Glutamatergic neuron (in vitro differentiated cells): ENCODE measurements around the gene IQSEC2. TPM values are rescaled to one million over a fixed set of nuclear protein-coding genes. Genes with fewer than 3 reads are reported as not detected.

Source experiments
- DNase-seq: peaks from one replicate; pipeline ENCODE4 v3.0.0; 2022
- H3K27ac Mint-ChIP-seq: one replicate; pipeline ENCODE4 v1.8.0; 2020; ENCODE audit warnings: mild to moderate bottlenecking, mixed read lengths, inconsistent platforms; ENCODE audit not compliant: unreplicated experiment
- H3K27me3 Mint-ChIP-seq: one replicate; pipeline ENCODE4 v1.8.0; 2020; ENCODE audit warnings: mild to moderate bottlenecking, moderate library complexity, mixed read lengths, inconsistent platforms; ENCODE audit not compliant: unreplicated experiment
- H3K36me3 Mint-ChIP-seq: one replicate; pipeline ENCODE4 v1.8.0; 2020; ENCODE audit warnings: mild to moderate bottlenecking, mixed read lengths, inconsistent platforms; ENCODE audit not compliant: unreplicated experiment
- H3K4me1 Mint-ChIP-seq: one replicate; pipeline ENCODE4 v1.8.0; 2020; ENCODE audit warnings: mild to moderate bottlenecking, low read depth, mixed read lengths, inconsistent platforms; ENCODE audit not compliant: unreplicated experiment
- H3K4me3 Mint-ChIP-seq: one replicate; pipeline ENCODE4 v1.8.0; 2020; ENCODE audit warnings: mild to moderate bottlenecking, mixed read lengths, inconsistent platforms; ENCODE audit not compliant: unreplicated experiment
- H3K9me3 Mint-ChIP-seq: one replicate; pipeline ENCODE4 v1.8.0; 2020; ENCODE audit warnings: mild to moderate bottlenecking, moderate library complexity, mixed read lengths, inconsistent platforms; ENCODE audit not compliant: unreplicated experiment
- total RNA-seq: library from RNA; stranded (reverse); fragmentation: NEBNext Ultra II Directional; extraction: Animal tissue kit (Norgen Biotek cat#: 25700); gene quantifications from one replicate; pipeline ENCODE4 v1.2.1, GENCODE V29; 2021; ENCODE audit not compliant: unreplicated experiment
- TF ChIP-seq, protein P1 (sequence below): fragments of 200-600 bp; sonication (generic); IDR thresholded peaks from one replicate; pipeline ENCODE4 v1.5.0; 2021; ENCODE audit not compliant: partially characterized antibody, unreplicated experiment

Gene IQSEC2
- total RNA-seq, 1 donor from 2014 or later, result 1.6 TPM

DNA sequence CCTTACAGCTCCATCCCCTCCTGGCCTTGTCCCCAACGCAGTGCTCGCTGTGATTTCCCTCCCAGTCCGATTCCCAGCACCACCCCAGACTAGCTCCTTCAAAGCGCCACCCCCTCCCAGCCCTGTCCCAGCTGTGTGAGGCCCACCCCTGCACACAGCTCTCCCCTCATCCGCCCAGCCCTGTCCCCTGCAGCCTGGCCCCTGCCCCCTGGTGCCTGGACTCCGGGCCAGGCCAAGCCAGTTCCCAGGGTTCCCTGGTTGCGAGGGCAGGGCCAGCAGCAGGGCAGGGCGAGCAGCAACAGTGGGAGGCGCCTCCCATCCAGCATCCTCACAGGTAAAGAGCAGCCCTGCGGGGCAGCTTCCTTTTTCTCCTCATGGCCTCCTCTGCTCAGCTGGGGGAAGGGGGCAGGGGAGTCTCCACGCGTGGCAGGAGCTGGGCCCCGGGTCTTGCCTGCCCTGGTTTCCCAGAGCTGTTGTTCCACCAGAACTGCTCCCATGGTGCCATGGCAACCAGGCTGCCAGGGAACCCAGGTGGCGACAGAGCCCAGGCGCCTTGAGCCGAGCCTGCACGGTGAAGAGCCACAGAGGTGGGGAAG is 24.8 kb downstream of the IQSEC2 start:
- H3K4me3 Mint-ChIP-seq, result no peak overlapping the region
- no peaks in the 10 kb centered on the region for H3K9me3 Mint-ChIP-seq
- no peak overlapping the region for H3K27ac Mint-ChIP-seq
- TF ChIP-seq, protein P1, sequence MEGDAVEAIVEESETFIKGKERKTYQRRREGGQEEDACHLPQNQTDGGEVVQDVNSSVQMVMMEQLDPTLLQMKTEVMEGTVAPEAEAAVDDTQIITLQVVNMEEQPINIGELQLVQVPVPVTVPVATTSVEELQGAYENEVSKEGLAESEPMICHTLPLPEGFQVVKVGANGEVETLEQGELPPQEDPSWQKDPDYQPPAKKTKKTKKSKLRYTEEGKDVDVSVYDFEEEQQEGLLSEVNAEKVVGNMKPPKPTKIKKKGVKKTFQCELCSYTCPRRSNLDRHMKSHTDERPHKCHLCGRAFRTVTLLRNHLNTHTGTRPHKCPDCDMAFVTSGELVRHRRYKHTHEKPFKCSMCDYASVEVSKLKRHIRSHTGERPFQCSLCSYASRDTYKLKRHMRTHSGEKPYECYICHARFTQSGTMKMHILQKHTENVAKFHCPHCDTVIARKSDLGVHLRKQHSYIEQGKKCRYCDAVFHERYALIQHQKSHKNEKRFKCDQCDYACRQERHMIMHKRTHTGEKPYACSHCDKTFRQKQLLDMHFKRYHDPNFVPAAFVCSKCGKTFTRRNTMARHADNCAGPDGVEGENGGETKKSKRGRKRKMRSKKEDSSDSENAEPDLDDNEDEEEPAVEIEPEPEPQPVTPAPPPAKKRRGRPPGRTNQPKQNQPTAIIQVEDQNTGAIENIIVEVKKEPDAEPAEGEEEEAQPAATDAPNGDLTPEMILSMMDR, result no peak
- no peaks in the 10 kb centered on the region for H3K36me3 Mint-ChIP-seq
- H3K4me1 Mint-ChIP-seq, result no peaks in the 10 kb centered on the region
- DNase-seq, result no peak
- H3K27me3 Mint-ChIP-seq, result peaks cover 3% of the 10 kb centered on the region

DNA sequence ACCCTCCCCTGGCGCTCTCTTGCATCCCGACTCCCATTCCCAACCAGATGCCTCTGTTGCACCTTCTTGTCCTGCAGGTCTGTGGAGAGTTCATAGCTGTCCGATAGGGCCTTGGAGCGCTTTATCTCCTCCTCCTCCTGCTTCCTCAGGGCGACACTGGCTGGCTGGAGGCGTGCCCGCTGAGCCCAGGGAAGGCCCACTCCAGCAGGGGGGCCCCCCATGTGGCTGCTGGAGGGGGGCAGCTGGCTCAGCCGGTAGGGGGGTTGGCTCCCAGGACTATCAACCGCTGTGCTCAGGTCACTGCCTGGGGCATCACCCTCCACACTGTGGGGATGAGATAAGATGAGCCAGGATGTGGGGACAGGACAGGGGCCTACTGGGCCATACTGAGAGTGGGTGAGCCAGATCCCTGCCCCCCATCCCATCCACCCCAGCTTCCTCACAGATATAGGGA is 25.6 kb downstream of the IQSEC2 start:
- Mint-ChIP-seq H3K4me1 (no peaks in the 10 kb centered on the region), H3K4me3 (no peak overlapping the region), H3K27ac (no peak overlapping the region), H3K36me3 (no peaks in the 10 kb centered on the region), H3K27me3 (peaks cover 3% of the 10 kb centered on the region), H3K9me3 (peaks cover 3% of the 10 kb centered on the region)
- no peak for DNase-seq
- TF ChIP-seq, protein P1, result no peak

DNA sequence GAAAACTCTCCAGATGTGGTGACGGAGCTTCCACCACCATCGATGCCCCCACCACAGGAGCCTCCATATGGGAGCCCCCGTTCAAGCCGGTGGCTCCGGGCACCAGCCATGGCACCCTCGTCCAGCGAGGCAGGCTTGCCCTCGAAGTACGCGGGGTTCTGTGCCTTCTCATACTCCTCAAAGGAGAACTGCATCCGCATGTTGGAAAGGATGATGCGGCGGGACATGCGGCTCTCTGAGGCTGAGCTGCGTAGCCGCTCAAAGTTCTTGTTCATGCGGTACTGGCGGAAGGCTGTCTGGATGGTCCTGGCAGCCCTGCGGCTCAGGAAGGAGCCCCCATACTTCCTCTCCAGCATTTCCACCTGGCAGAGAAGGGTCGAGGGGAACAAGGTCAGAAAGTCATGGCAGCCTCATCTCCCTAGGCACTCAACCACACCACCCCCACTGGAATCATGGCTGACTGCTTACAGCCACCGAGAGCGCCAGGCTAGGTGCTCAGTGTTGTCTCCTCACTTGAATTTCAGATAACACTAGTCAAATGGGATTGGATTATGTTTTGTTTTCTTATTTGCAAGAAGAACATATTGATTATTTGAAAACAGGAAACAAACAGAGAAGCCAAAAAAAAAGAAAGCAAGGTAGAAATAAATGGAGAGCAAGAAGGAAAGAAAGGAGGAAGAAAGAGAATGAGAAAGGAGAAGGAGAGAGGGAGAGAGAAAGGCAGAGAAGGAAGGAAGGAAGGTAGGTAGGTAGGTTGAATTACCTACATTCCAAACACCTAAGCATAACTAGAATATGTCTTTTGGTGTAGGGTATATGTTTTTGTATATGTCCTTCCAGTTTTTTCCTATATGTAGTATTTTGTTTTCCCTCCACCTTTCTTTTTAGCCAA is 26.6 kb downstream of the IQSEC2 start:
- Mint-ChIP-seq H3K27me3 (peaks cover 3% of the 10 kb centered on the region), H3K27ac (no peak overlapping the region), H3K36me3 (no peaks in the 10 kb centered on the region), H3K9me3 (peaks cover 3% of the 10 kb centered on the region), H3K4me1 (no peaks in the 10 kb centered on the region), H3K4me3 (no peak overlapping the region)
- TF ChIP-seq, protein P1, result no peak
- DNase-seq, result no peak

DNA sequence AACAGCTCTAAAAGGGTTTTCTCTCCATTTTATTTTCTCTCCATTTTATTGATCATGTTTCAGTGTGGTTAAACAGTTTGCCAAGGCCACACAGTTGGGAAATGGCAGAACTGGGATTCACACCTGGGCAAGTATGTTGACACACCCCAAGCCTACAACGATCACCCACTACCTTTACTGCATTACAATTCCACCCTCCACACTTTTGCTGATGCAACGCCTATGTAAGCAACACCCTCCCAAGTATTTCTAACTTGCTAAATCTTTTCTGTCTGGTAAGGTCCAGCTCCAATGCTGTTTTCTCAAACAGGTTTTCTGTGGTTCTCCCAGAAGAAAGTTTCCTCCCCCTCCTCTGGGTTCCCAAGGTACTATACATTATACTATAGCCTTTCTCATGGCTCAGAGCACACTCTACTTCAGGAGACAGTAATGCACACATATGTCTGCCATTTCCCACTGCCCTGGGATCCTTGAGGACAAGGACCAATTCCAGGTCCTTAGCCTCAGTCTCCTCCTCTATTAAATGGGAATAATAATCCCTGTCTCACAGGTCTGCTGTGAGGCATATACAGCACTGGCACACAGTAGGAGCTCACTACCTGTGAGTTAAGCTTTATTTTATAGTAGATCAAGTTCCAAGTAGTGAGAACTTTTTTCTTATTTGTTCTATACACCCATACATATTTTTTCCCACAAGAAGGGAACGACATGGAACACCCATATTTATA is 27.9 kb downstream of the IQSEC2 start:
- TF ChIP-seq, protein P1, result no peak
- H3K27ac Mint-ChIP-seq, result no peak overlapping the region
- no peak overlapping the region for H3K4me3 Mint-ChIP-seq
- H3K4me1 Mint-ChIP-seq, result no peaks in the 10 kb centered on the region
- H3K9me3 Mint-ChIP-seq, result peaks cover 3% of the 10 kb centered on the region
- DNase-seq, result no peak
- H3K36me3 Mint-ChIP-seq, result no peaks in the 10 kb centered on the region
- H3K27me3 Mint-ChIP-seq, result peaks cover 3% of the 10 kb centered on the region

DNA sequence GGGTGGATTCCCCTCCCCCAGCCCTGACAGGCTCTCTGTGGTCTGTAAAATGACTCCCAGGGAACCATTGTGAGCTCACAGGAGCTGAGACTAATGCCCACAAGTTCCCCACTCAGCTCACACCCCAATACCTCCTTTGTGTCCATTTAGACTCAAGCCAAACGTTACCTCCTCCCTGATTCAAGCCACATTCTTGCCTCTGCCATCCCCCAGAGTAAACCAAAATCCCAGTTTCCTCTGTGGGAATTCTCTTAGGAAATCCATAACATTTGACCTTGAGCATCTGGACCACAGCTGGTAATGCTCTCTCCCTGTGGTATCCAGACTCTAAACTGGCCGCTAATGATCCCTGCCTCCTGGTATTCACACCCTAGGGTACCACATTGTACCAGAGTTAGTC is 30.1 kb downstream of the IQSEC2 start:
- no peak for DNase-seq
- Mint-ChIP-seq H3K4me1 (no peaks in the 10 kb centered on the region), H3K27me3 (no peaks in the 10 kb centered on the region), H3K36me3 (no peaks in the 10 kb centered on the region), H3K27ac (no peak overlapping the region), H3K4me3 (no peak overlapping the region), H3K9me3 (peaks cover 3% of the 10 kb centered on the region)
- TF ChIP-seq, protein P1, result no peak
